HG03025 (cell line): ENCODE measurements around the gene AHRR.
"Not testable (repeated sequence)": the region's sequence is repeated elsewhere in the genome, so short reads cannot be mapped to it uniquely, and the experiment has no call there.

Experiments used
- ATAC-seq: cut with Tn5 transposase; IDR thresholded peaks from one replicate; pipeline ENCODE4 v1.9.1; 2021; ENCODE audit warnings: mild to moderate bottlenecking, moderate library complexity; ENCODE audit not compliant: unreplicated experiment, low FRiP score

AHRR gene

DNA sequence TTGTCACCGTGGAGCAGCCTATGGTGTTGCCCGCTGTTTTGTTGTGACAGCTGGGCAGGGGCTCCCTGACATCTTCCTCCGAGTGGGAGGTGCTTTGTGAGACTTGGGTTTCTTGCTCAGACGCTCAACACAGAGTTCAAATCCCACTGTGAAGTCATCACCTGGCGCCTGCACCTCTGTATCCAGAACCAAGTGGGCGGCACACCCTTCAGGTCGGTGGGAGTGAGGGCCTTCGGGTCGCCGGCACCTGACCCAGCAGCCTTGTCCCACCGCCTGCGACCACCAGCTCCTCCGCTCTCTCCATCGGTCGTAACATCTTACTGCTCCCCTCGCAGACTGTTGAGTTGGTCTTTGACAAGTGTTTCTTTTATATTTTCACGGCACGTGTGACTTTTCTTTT is 83.9 kb downstream of the AHRR start:
- no peak for ATAC-seq

DNA sequence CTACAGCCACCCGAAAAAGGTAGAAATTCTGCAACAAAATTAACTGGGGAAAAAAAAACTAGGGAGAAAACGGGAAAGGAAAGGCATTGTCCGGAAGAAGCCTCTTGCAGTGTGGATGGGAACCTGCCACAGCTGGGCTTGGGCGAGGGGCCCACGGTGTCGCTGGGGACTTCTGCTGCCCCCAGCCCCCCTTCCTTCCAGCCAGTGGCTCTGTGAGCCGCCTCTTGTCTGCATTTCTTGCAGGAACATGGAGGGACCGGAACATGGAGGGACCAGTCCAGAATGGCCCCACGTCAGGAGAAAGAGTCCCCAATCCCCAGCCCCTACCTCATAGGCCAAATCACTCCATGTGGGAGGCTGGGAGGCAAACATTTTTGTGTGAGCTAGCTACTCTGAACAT is 84.5 kb downstream of the AHRR start:
- ATAC-seq, result no peak

DNA sequence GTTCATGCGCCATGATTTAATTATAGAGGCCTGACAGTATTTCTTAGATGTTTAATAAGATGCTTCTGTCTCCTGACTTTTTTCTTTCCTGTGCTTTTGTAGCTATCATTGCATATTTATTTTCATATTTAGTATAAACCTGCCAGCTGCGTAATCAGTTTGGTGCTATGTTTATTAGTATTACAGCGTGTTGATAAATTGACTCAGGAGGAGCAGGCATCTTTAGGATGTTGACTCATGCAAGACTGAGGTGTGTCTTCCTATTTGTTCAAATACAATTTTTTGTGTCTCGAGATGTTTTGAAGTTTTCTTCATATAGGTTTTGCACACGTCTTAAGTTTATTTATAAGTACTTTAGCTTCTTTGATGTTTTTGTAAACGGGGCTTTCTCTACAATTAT is 85.5 kb downstream of the AHRR start:
- no peak for ATAC-seq

DNA sequence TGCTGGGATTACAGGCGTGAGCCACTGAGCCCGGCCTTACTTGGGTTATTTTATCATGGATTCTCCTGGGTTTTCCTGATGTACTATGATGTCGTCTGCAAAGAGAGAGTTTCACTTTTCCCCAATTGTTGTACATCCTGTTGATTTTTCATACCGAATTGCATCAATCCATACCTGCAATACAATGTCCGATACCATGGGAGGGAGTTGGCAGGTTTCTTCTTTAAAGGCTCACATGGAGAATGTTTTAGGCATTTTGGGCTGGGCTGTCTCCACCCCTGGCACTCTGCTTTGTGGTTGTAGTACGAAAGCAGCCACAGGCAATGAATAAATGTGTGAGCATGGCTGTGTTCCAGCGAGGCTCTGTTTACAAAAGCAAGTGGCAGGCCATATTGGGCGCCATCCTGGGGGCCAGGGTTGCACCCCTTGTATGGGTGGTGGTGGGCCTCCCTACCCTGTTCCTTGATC is 86.3 kb downstream of the AHRR start:
- ATAC-seq, result no peak

DNA sequence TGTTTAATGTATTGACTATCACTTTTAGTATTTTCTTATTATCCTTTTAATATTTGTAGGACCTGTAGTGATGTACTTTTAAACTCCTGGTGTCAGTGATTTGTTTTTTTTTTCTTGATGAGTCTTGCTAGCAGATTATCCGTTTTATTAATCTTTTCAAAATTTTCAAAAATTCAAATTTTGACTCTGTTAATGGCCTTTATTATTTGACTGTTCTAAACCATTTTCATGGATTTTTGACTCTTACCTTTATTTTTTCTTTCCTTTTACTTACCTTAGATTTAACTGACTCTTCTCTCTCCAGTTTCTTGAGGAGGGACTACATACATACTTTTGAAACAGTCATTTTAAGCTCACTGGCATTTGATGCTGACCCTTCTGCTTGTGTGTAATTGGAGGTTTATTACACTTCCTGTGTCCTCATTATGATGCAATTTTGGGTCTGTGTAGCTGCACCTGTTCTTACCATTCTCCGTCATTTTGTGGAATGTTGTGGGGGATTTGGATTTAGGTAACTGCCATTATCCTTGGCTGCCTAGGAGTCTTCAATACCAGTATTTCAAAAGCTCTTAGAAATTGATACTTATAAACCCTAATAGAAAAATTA is 89.5 kb downstream of the AHRR start:
- no peak for ATAC-seq

DNA sequence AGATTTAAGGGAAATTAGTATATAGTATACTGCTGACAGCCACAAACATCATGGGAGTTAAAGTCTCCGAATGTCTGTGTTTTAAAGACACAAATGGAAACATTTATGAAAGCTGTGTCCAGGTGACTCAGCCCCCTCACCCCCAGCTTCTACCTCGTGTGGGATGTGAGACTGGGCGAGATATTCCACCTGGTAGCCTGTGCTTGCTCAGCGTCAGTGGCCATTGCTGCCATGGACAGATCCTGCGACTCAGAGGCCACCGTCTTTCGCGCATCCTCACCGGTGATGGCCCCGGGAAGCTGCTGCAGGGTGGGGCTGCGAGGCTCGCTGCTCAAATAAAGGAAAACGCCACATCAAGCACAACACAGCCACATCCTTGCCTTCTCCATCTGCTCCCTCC is 90.2 kb downstream of the AHRR start:
- no peak for ATAC-seq

DNA sequence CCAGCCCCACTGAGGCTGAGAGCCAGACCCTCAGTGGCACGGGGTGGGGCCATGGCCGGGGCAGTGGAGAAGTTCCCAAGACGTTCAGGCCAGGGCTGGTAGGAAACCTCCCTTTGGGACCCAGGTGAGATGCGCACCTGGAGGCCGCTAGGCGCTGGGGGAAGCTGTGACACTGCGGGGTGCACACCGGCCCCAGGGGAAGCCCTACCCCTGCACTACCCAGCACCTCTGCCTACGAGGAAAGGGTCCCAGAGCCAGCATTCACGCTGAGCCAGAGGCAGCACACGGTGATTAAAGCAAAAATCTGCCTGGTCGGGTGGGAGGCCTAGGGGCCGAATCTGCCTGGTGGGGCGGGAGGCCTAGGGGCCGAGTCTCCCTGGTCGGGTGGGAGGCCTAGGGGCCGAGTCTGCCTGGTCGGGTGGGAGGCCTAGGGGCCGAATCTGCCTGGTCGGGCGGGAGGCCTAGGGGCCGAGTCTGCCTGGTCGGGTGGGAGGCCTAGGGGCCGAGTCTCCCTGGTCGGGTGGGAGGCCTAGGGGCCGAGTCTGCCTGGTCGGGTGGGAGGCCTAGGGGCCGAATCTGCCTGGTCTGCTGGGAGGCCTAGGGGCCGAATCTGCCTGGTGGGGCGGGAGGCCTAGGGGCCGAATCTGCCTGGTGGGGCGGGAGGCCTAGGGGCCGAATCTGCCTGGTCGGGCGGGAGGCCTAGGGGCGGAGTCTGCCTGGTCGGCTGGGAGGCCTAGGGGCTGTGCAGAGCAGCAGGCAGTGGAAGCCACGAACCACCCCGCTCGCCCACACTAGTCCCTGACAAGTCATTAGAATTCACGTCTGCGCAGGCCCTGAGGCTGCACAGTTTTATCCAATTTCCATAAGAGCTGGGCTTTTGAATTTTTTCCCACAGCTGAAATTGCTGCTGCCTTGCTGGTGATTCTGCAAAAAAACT is 93.7 kb downstream of the AHRR start:
- ATAC-seq, result not testable (repeated sequence)

DNA sequence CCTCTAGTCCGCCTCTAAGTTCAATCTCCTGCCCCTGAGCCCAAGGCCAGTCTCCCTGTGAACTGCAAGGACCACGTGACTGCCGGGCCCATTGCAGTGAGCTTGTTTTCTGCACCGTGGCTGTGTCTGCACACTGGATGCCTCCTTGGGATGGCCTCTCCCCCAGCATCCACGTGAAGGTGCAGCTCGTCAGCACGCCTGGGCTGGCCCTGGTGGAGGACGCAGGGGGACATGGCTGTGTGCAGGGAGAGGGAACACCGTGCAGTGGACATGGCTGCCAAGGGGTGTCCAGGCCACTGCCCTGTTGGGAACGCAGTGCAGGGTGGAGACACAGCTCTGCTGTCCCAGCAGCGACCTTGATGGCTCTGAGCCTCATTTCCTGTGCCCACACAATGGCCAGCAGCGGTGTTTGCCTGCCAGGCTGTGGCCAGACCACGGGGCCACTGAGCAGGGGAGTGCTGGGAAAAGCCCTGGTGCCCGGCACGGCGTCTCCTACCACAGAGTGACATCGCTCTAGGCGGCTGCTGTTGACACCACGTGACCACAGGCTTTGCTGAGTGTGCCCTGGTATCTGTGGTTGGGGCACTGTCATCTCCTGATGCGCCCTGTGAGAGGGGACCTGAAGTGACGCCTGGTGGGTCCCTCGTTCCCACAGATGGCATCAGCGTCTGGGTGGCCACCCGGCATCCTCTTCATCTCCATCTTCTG is 94.6 kb downstream of the AHRR start:
- ATAC-seq, result no peak

DNA sequence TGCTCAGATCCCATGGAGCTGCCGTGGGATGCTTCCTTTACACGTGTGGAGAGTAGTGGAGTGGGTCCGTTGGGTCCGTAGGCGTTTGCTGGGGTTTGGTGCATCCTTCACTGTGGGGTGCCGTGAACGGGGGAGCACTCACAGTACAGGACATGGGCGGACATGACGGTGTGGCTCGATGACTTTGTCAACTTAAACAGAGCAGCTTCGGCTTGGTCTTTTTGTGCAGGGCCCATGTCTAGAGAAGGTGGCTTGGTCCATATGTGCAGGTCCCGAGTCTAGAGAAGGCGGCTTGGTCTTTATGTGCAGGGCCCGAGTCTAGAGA is 95.1 kb downstream of the AHRR start:
- no peak for ATAC-seq

DNA sequence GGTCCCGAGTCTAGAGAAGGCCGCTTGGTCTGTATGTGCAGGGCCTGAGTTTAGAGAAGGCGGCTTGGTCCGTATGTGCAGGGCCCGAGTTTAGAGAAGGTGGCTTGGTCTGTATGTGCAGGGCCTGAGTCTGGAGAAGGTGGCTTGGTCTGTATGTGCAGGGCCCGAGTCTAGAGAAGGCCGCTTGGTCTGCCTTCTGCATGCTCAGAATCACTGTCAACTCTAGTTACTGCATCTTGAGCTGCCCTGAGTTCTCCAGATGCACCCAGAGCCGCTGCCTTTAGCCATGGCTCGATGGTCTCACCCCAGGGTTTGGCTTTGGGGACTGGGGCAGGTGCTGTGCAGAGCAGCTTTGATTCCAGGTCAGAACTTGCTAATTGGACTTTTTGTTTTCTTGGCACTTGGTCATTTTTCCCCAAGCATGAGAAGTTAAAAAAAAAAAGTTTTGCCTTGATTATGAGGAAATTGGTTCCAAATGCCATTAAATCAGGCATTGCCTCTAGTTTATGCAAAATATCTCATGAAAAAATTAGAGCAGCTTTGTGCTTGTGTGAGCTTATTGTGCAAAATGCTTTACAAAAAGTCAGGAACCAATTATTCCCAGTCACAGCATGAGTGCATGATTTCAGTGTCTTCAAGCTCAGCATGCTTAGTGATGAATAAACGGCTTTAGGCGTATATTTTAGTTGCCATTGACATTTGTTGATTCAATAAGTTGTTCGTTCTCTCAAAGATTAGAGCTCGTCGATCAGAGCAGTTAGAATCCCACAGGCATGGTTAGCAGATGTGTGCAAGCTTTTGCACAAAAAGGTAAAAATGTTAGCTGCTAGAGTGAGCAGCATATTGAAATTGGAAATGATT is 96.0 kb downstream of the AHRR start:
- no peak for ATAC-seq

DNA sequence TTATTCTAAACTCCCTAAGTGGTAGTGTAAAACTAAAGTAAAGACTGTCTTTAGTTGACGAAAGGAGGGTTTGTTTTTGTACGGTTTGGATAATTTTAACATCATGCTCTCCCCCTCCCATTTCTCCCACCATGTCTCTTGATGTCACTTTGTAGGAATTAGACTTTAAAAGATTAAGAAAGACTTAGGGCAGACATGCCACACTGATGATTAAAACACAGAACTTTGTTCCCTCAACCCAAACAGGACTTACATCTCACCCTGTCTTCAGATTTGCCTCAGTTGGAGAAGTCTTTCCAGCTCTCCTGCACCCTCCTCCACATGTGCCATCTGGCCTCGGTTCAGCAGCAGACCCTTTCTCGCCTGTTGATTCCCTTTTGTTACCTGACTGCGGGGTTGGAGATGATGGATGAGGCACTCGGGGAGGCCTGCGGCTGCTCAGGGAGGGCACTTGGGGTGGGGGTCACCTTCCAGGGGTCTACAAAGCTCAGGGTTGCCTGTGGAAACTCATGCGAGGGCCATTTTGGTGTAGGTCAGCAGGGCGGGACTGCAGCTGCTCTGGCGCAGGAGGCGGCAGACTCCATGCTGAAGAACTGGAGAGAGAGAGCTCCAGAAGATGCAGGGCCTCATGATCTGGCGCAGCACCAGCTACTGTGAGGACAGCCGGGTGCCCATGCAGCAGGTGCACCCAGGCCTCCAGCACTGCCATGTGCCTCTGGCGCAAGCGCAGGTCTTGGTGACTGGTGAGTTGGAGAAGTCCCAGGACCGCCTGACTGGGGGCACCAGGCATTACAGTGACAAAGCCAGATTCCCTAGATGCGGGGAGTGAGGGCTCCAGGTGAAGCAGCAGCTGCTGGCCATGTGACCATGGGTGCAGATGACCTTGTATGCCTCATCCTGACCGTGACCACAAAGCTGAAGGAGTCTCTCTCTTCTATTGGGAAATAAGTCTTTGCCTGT is 96.9 kb downstream of the AHRR start:
- ATAC-seq, result no peak

DNA sequence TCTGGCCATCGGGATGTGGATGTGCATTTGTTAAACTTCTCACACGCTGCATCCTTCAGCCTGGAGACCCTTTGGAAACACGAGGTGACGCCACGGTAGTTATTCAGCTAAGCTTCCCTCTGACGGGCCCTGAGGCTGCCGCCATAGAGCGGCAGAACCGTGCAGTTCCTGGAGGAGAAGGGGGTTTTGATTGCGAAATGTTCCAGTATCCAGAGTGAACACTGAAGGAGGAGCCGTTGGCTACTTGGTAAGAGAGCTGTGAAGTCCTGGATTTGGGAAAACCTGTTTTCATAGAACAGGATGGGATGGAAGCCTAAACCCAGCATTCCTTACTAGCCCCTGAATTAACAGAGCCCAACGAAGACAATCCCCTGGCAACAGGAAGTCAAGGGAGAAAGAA is 98.5 kb downstream of the AHRR start:
- no peak for ATAC-seq

DNA sequence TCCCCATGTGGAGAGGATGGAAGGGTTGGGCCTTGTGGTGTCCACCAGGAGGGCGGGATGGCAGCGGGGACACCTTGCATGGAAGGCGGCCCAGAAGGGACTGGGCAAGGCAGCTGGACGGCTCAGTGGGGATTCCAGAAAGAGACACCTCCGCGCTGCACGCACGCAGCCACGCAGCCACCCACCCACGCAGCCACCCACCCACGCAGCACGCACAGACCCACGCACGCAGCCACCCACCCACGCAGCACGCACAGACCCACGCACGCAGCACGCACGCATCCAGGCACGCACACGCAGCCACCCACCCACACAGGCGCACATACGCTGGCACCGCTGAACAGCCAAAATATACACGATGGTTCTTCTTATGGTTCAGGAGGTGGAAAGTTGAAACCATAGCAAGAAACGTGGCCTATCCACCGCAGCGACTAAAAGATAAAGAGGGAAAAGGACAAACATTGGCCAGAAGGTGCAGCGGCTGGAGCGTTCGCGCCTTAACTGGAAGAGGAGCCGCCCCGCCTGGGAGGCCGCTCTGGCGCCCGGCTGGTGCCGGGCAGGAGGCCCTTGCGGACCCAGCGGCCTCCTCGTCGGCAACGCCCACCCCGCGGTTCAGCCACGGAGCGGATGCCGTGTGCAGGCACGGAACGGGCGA is 99.2 kb downstream of the AHRR start:
- ATAC-seq, result no peak

DNA sequence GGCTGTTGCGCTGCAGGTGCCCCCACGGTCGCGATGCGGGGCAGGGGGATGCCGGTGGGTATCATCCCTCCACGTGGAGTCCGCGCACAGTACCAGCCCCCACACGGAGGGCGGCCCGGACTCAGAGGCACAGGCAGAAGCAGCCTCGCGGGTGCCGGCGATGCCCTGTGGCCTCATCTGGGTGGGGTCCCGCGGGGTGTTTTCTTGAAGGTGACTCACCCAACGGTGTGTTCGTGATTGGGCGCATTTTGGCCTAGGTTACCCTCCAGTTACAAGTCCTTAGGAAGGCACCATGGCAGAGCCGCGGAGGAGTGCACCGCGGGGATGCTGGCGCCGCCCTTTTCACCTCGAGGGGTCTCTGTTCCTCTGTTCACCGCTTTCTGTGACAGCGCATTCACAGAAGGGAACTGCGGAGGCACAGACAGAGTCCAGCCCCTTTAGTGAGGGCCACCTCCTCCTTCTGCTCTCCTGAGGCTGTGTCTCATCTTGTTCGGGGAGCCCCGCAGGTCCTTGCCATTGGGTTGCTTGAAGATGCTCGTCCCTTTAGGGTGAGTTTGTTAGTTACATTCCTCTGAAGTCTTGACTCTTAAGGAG is 99.9 kb downstream of the AHRR start:
- no peak for ATAC-seq

DNA sequence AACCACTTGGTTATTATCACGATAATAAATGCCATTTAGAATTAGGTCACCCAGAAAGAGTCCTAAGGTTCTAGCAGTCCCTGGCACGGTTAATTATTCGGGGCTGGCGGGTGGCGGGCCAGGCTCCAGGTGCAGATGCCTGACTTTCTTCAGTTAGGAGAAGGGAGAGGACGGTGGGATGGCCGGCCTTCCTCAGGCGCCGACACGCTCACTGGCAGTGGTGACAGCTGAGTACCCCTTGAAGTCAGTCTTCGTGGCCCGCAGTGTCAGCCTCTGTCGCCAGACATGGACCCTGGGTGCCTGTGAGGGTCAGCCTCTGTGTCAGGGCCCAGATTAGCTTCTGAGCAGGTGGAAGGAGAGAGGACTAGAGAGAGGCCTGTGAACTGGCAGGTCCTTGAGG is 100.4 kb downstream of the AHRR start:
- ATAC-seq, result no peak

DNA sequence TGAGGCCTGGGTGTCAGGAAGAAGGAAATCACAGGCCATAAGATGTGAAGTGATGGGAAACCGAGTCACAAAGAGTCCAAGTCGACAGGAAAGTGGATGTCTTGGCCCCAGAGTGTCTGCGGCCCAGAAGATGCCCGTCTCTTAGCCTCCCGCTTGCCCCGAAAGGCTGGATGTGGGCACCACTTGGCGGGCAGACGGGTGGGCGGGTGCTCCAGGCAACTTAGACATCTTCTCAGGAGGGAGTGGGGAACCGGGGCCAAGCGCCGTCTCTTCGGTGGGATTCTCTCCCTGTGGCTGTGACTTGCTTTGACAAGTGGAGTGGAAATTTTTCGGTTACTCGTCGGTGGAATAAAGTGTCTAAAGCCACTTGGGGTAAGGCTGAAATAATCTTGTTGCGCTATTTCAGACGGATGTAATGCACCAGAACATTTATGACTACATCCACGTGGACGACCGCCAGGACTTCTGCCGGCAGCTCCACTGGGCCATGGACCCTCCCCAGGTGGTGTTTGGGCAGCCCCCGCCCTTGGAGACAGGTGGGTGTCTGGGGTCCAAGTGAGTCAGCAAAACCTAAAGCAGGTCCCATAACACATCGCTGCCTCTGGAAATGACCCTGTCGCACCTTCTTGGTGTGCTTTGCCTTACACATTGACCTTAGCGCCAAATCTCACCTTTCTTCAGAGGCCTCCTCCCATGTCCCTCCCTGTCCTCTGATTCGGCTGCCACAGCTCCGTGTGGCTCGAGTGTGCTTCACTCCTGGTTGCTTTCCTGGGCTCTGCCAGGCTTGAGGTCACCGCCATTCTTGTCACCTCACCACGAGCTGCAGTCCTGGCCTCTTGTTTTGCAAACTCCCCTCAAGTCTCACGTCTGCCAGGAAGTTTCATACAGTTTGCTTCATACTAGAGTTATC is 101.1 kb downstream of the AHRR start:
- ATAC-seq, result no peak

DNA sequence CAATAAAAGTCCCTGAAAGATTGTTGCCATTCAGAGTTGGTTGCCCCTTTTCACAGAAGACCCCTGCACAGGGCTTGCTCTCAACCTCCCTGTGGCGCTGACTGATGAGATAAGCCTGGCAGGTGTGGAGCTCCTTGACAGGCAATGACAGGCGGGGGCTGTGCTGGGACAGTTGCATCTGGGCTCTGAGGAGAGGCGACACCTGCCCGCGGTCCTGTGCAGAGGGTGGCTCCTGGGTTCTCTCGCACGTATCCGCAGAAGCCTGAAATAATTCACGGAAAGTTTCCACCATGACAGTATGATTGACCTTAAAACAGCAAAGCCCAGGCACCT is 101.7 kb downstream of the AHRR start:
- ATAC-seq, result no peak
